A549 (cell line): ENCODE data around the gene PECR.

ENCODE experiments used
- CTCF ChIP-seq: fragments of >200 bp; sonication (Bioruptor Twin); formaldehyde crosslinking; IDR thresholded peaks from 3 replicates; pipeline ENCODE4 v1.5.1; 2016
- JUN ChIP-seq, 2 experiments: fragments of >200 bp; sonication (Bioruptor Twin); formaldehyde crosslinking; IDR thresholded peaks; 2 replicates in 1 of 2; 3 replicates in 1 of 2; pipeline ENCODE4 v1.6.1; 2016 to 2017

DNA sequence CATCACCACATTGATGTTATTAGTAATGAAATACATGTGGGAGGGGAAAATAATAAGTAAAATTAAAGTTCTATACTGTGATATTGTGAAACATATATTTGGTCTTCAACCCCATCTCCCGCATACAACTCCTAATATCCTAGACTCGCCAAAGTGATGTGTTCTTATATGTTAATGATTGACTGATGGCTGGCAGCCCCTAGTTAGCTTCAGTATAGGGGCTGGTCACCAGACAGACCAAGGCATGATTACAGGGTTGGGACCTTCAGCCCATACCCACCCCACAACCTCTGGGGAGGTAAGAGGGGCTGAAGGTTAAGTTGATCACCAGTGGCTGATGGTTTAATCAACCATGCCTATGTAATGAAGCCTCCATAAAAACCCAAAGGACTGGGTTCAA is 40.2 kb downstream of the PECR start:
- TF ChIP-seq CTCF (no peak), JUN (IDR thresholded peaks at IDR 0.05) (no peak)
